ENCODE data around the gene AKT2. TPM values are rescaled to one million over a fixed set of nuclear protein-coding genes. Genes with fewer than 3 reads are reported as not detected.

AKT2 gene
- polyA plus RNA-seq, 2 of the 4 experiments (the other 2 are of a cell fraction), result 136 to 159 TPM

DNA sequence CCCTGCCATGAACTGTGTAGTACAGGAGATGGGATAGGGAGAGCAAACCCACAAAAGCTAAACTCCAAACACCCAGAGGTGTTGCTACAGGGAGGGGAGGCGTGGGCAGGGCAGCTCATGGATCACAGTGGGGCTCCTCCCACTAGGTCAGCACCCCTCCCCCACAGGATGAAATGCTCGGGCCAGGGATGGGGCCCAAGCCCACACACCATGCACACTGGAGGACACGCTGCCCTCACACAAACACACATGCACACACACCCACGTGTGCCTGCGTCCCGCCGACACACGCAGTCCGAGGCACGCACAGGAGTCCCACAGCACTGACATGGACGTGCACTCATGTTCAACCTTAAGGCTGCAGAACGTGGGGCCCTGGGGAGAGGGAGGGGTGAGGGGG lies 52.7 kb downstream of the AKT2 start:
- ATAC-seq (peak; percentile 9 to 11; a peak in 3 of 6 replicates), FAIRE-seq (no peak), DNase-seq (ENCODE audit: low read depth in 1 of 2, low spot score in 1 of 2) (no peak)
- H3K9me3 ChIP-seq, result no peaks in the 10 kb centered on the region
- peaks cover 35% of the 10 kb centered on the region for H3K4me1 ChIP-seq
- peak overlapping the region; percentile 61; the same call in 2 of the 3 replicates for H3K4me2 ChIP-seq
- H3K27ac ChIP-seq, result peak overlapping the region in 1 of 2 experiments; percentile 71; a peak in 2 of 6 replicates
- 84% methylated on average over 12 of the region's 12 CpGs for WGBS (ENCODE audit: missing lambda C conversion rate)
- POLR2A ChIA-PET, result no interaction called here
- no peak overlapping the region for H3K4me3 ChIP-seq
- TF ChIP-seq, protein P1, sequence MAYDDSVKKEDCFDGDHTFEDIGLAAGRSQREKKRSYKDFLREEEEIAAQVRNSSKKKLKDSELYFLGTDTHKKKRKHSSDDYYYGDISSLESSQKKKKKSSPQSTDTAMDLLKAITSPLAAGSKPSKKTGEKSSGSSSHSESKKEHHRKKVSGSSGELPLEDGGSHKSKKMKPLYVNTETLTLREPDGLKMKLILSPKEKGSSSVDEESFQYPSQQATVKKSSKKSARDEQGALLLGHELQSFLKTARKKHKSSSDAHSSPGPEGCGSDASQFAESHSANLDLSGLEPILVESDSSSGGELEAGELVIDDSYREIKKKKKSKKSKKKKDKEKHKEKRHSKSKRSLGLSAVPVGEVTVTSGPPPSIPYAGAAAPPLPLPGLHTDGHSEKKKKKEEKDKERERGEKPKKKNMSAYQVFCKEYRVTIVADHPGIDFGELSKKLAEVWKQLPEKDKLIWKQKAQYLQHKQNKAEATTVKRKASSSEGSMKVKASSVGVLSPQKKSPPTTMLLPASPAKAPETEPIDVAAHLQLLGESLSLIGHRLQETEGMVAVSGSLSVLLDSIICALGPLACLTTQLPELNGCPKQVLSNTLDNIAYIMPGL (CRISPR knock-in tag; IDR thresholded peaks at IDR 0.05; ENCODE audit: borderline replicate concordance), result no peak
- no peak for TF ChIP-seq FOXS1 (CRISPR knock-in tag; IDR thresholded peaks at IDR 0.05)
- no peak for TF ChIP-seq SREBF2 (IDR thresholded peaks at IDR 0.05)
- TF ChIP-seq HOXB13 (CRISPR knock-in tag; IDR thresholded peaks at IDR 0.05; ENCODE audit: low read depth), result no peak
- TF ChIP-seq RCOR1 (IDR thresholded peaks at IDR 0.05; ENCODE audit: low read depth, low read length), result no peak
- TF ChIP-seq, protein P2, sequence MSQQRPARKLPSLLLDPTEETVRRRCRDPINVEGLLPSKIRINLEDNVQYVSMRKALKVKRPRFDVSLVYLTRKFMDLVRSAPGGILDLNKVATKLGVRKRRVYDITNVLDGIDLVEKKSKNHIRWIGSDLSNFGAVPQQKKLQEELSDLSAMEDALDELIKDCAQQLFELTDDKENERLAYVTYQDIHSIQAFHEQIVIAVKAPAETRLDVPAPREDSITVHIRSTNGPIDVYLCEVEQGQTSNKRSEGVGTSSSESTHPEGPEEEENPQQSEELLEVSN (IDR thresholded peaks at IDR 0.05; ENCODE audit: borderline replicate concordance, low read depth), result no peak
- TF ChIP-seq RAD21 (conservative IDR thresholded peaks at IDR 0.05 in 1 of 2, IDR thresholded peaks at IDR 0.05 in 1 of 2), result no peak
- no peak for TF ChIP-seq FOSB (CRISPR knock-in tag; IDR thresholded peaks at IDR 0.05)
- TF ChIP-seq BHLHE40 (IDR thresholded peaks at IDR 0.05; ENCODE audit: low read depth, low read length), result no peak
- TF ChIP-seq RARB (CRISPR knock-in tag; IDR thresholded peaks at IDR 0.05), result no peak
- no peak for TF ChIP-seq ZNF302 (CRISPR knock-in tag; IDR thresholded peaks at IDR 0.05)
- no peak for TF ChIP-seq ZFP36 (IDR thresholded peaks at IDR 0.05; ENCODE audit: borderline replicate concordance, partially characterized antibody)
- no peak for TF ChIP-seq JUNB (IDR thresholded peaks at IDR 0.05)
- TF ChIP-seq FOSL2 (IDR thresholded peaks at IDR 0.05), result no peak
- no peak for TF ChIP-seq FOSL2 (CRISPR knock-in tag; IDR thresholded peaks at IDR 0.05)
- TF ChIP-seq RFX5 (IDR thresholded peaks at IDR 0.05), result no peak
- no peak; the same call in 1 of the 2 replicates for TF ChIP-seq POLR2A (IDR thresholded peaks at IDR 0.05; ENCODE audit: low read length)
- TF ChIP-seq HOXA7 (CRISPR knock-in tag; IDR thresholded peaks at IDR 0.05), result no peak
- no peak for TF ChIP-seq POLR2AphosphoS2 (conservative IDR thresholded peaks at IDR 0.05; ENCODE audit: low read length)
- CTCF ChIA-PET, result interaction anchor here (1.0 to 3.6 kb wide), 5 partner anchors 11 to 93 kb away, joined by 3 to 21 read pairs (median 4); partner anchors contain the start of gene TTC9B

DNA sequence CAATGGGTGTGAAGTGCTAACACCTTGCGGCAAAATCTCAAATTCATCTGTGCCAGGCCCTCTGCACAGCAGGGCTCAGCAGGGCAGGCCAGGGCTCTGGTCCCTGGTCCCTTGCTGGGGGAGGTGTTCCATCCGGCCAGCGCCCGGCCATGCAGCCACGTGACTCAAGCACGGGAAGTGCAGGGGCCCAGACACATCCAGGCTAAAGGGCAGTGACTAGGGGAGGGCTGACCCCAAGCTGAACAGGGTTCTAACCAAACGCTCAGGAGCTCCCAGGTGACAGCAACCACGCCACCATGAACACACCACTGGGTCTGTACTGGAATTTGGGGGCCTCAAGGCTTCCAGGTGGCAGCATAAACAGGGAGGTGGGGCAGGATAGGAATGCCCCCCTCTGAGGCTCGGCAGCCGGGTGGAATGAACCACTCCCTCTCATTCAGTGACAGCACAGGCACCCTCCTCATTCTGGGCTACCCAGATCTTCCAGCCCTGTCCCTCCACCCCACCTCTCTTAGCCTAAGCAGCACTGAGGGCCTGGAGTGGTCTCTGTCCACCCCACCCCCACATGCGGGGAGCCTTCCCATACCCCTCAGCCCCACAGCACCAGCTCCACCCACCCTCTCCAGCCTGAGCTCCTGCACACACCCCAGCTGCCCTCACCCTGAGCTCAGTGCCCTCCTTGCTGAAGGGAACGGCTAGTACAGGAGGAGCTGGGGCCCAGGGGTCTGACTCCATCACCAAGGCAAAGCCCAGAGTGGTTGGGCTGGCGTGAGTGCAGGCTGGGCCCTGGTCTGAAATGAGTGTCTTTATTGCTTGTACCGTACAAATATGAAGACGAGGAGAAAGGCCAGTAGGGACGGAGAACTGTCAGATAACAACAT lies 53.4 kb downstream of the AKT2 start:
- ATAC-seq (peak; percentile 11 to 50; a peak in 5 of 6 replicates), DNase-seq (ENCODE audit: low read depth in 1 of 2, low spot score in 1 of 2) (no peak), FAIRE-seq (no peak)
- peaks cover 36% of the 10 kb centered on the region for H3K4me1 ChIP-seq
- TF ChIP-seq ESRRA (IDR thresholded peaks at IDR 0.05; ENCODE audit: borderline replicate concordance, low read length), result no peak
- no peak for TF ChIP-seq PHF8 (IDR thresholded peaks at IDR 0.05; ENCODE audit: borderline replicate concordance, low read depth)
- no peak for TF ChIP-seq CBX2 (IDR thresholded peaks at IDR 0.05; ENCODE audit: borderline replicate concordance, low read depth)
- TF ChIP-seq RARB (CRISPR knock-in tag; IDR thresholded peaks at IDR 0.05), result no peak
- no peak for TF ChIP-seq POLR2A (IDR thresholded peaks at IDR 0.05; ENCODE audit: low read length)
- TF ChIP-seq, protein P3, sequence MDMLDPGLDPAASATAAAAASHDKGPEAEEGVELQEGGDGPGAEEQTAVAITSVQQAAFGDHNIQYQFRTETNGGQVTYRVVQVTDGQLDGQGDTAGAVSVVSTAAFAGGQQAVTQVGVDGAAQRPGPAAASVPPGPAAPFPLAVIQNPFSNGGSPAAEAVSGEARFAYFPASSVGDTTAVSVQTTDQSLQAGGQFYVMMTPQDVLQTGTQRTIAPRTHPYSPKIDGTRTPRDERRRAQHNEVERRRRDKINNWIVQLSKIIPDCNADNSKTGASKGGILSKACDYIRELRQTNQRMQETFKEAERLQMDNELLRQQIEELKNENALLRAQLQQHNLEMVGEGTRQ (IDR thresholded peaks at IDR 0.05), result peak; percentile 71
- TF ChIP-seq HOXA7 (CRISPR knock-in tag; IDR thresholded peaks at IDR 0.05), result no peak
- TF ChIP-seq JUN (IDR thresholded peaks at IDR 0.05), result 0 out of 5 replicates have a peak, but pooled peaks of 1 of the 2 experiments have one; percentile 46
- TF ChIP-seq HOXB13 (CRISPR knock-in tag; IDR thresholded peaks at IDR 0.05; ENCODE audit: low read depth), result 0 out of 2 replicates have a peak, but pooled peaks have one; percentile 35
- WGBS (ENCODE audit: missing lambda C conversion rate), result 58% methylated on average over 16 of the region's 16 CpGs
- no peak overlapping the region for H3K4me3 ChIP-seq
- H3K27ac ChIP-seq, result peak overlapping the region; percentile 43 to 71; a peak in 5 of 6 replicates
- peak overlapping the region; percentile 61 for H3K4me2 ChIP-seq
- no peaks in the 10 kb centered on the region for H3K9me3 ChIP-seq
- ChIA-PET CTCF (interaction anchor here (0.6 to 3.6 kb wide), 10 partner anchors 9 to 92 kb away, joined by 3 to 21 read pairs (median 4); partner anchors contain the start of gene TTC9B), POLR2A (no interaction called here)
